ENCODE data around the gene CRADD.
"Not testable (repeated sequence)": the region's sequence is repeated elsewhere in the genome, so short reads cannot be mapped to it uniquely, and the experiment has no call there.

Gene CRADD

GRCh38 chr12:93901739-93902138 lies 224.6 kb downstream of the CRADD start:
- DNase-seq (ENCODE audit: low spot score), result no peak

- DNase-seq (ENCODE audit: low spot score), result no peak
These were observed 225.0 kb downstream of the CRADD start for GRCh38 chr12:93902192-93902591.

GRCh38 chr12:93902736-93903562 lies 225.8 kb downstream of the CRADD start:
- no peak for DNase-seq (ENCODE audit: low spot score)

GRCh38 chr12:93904124-93904523 lies 226.9 kb downstream of the CRADD start:
- DNase-seq (ENCODE audit: low spot score), result no peak

GRCh38 chr12:93908264-93908663 lies 231.1 kb downstream of the CRADD start:
- no peak for DNase-seq (ENCODE audit: low spot score)

- no peak for DNase-seq (ENCODE audit: low spot score)
These were observed 231.8 kb downstream of the CRADD start for GRCh38 chr12:93908846-93909567.

GRCh38 chr12:93911396-93911795 lies 234.2 kb downstream of the CRADD start:
- no peak for DNase-seq (ENCODE audit: low spot score)

GRCh38 chr12:93912086-93912733 lies 235.0 kb downstream of the CRADD start:
- no peak for DNase-seq (ENCODE audit: low spot score)

- no peak for DNase-seq (ENCODE audit: low spot score)
These were observed 236.7 kb downstream of the CRADD start for GRCh38 chr12:93913845-93914244.

- DNase-seq (ENCODE audit: low spot score), result no peak
These were observed 237.1 kb downstream of the CRADD start for GRCh38 chr12:93914281-93914680.

GRCh38 chr12:93915411-93915810 lies 238.2 kb downstream of the CRADD start:
- no peak for DNase-seq (ENCODE audit: low spot score)

- DNase-seq (ENCODE audit: low spot score), result no peak
These were observed 239.2 kb downstream of the CRADD start for GRCh38 chr12:93916402-93916801.

GRCh38 chr12:93918262-93918661 lies 241.1 kb downstream of the CRADD start:
- DNase-seq (ENCODE audit: low spot score), result no peak

- no peak for DNase-seq (ENCODE audit: low spot score)
These were observed 241.7 kb downstream of the CRADD start for GRCh38 chr12:93918900-93919299.

GRCh38 chr12:93921521-93921920 lies 244.3 kb downstream of the CRADD start:
- DNase-seq (ENCODE audit: low spot score), result no peak

GRCh38 chr12:93922583-93923006 lies 245.4 kb downstream of the CRADD start:
- no peak for DNase-seq (ENCODE audit: low spot score)

GRCh38 chr12:93924367-93924766 lies 247.2 kb downstream of the CRADD start:
- DNase-seq (ENCODE audit: low spot score), result no peak

- DNase-seq (ENCODE audit: low spot score), result no peak
These were observed 248.5 kb downstream of the CRADD start for GRCh38 chr12:93925585-93926205.

- no peak for DNase-seq (ENCODE audit: low spot score)
These were observed 249.1 kb downstream of the CRADD start for GRCh38 chr12:93926237-93926636.

GRCh38 chr12:93929081-93929480 lies 251.9 kb downstream of the CRADD start:
- not testable (repeated sequence) for DNase-seq (ENCODE audit: low spot score)

GRCh38 chr12:93937812-93938211 lies 260.6 kb downstream of the CRADD start:
- DNase-seq (ENCODE audit: low spot score), result no peak

- no peak for DNase-seq (ENCODE audit: low spot score)
These were observed 261.1 kb downstream of the CRADD start for GRCh38 chr12:93938317-93938716.

Measured in ecto neural progenitor cell (in vitro differentiated cells).